Measurements from ENCODE around the gene FERMT3.
"Not testable (repeated sequence)": the region's sequence is repeated elsewhere in the genome, so short reads cannot be mapped to it uniquely, and the experiment has no call there.

Gene FERMT3

GRCh38 chr11:64235437-64236161 lies 29.1 kb downstream of the FERMT3 start:
- no peak for DNase-seq

- DNase-seq: no peak
Measured at GRCh38 chr11:64237484-64237951, 31.0 kb downstream of the FERMT3 start.

DNA sequence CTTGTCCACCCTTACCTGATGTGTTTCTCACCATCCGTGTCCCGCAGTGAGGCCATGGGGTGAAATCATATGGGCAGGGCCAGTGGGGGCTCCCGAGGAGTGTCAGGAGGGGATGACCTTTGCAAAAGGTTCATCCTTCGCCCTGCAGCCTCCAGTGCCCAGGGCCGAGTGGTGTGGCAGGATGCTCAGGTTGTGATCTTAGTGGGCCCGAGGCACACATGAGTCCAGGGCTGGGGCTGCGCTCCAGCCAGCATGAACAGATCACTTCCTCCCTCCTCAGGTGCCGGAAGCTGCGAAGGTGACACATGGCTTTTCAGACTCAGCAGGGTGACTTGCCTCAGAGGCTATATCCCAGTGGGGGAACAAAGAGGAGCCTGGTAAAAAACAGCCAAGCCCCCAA lies 31.6 kb downstream of the FERMT3 start:
- no peak for DNase-seq

GRCh38 chr11:64238999-64239398 lies 32.5 kb downstream of the FERMT3 start:
- no peak for DNase-seq

- no peak for DNase-seq
Measured at GRCh38 chr11:64239662-64240434, 33.3 kb downstream of the FERMT3 start.

GRCh38 chr11:64240435-64241240 lies 34.1 kb downstream of the FERMT3 start, which contains the start of gene FKBP2:
Gene FKBP2, plus strand, starts transcription at chr11:64241095. Its CDS starts 1,293 bp downstream, at chr11:64242388.
- peak; percentile 96 for DNase-seq

- DNase-seq: peak; percentile 98
Measured at GRCh38 chr11:64241241-64241490, 34.6 kb downstream of the FERMT3 start.

DNA sequence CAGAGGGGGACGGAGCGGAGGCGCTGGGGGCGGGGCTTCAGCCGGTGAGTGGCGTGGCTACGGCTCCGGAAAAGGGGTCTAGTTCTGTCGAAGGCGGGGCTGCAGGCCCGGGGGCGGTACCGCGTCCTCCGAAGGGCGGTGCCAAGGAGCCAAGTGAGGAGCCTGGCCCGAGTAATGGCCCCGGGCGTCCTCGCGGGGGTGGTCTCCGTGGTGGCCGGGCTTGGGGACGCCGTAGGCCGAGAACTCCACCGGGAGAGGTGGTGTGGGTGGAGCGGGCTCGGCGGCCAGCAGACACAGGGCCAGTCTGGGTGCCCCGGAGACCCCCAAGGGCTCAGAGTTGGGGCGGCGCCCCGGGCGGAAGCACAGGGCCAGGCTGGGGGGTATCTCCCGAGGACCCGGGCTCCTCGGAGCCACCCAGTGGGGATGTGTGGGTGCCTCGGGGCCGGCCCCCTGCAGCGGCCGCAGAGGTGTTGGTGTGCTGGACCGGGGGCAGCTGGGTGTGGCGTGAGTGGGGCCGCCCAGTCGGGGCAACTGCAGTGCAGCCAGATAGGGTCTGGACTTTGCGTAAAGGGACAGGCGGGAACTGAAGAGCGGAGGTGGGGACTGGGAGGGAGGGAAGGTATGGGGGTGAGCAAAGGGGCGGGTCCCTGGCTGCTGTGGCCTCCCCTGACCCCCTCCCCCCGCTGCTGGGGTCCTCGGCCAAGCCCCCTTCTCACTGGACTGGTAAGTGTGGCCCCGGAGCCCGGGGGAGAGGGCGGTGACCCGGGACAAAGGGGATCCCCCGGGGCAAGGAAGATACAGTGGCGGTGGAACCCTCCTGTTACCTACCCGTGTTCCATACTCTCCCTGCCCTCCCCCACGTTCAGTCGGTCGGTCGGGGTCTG lies 35.2 kb downstream of the FERMT3 start:
- DNase-seq: peak; percentile 39

DNA sequence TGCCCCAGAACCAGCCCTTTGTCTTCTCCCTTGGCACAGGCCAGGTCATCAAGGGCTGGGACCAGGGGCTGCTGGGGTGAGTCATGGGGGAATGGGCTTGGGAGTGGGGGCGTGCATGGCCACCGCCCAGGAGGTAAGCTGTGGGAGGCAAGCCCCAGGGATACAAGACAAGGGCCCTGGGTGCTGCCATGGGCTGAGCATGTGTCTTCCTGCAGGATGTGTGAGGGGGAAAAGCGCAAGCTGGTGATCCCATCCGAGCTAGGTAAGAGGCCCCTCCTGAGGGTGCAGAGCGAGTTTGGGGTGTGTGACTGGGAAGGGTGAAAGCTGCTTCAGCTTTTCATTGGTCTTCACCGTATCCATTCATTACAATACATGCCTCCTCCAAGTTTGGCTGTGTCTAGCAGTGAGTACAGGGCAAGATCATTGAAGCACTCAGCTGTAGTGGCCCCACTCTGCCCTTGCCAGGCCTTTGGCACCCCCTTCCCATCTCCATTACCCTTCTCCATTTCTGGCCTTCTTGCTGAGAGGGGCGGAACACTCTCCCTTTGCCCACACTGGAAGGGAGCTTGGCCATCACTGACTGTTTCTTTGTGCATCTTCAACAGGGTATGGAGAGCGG lies 36.8 kb downstream of the FERMT3 start:
- no peak for DNase-seq

DNA sequence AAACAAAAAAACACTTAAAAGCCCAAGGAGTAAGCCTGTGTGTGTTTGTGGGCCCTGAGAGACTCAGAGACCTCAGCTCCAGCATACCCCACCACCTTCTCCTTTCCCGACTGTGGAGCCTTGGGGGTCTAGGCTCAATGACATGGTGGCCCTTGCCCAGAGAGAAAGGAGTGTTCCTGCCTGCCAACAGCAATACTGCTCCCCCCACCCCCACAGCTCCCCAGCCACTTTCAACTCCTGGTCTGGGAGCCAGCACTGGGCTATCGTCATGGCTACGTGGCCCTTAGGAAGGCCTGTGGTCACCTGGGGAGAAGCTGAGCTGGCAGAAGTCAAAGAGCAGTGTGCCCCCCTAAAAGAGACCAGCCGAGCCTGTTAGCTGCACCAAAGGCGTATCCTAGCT lies 37.6 kb downstream of the FERMT3 start:
- DNase-seq: no peak

GRCh38 chr11:64244966-64245365 lies 38.4 kb downstream of the FERMT3 start:
- DNase-seq: no peak

DNA sequence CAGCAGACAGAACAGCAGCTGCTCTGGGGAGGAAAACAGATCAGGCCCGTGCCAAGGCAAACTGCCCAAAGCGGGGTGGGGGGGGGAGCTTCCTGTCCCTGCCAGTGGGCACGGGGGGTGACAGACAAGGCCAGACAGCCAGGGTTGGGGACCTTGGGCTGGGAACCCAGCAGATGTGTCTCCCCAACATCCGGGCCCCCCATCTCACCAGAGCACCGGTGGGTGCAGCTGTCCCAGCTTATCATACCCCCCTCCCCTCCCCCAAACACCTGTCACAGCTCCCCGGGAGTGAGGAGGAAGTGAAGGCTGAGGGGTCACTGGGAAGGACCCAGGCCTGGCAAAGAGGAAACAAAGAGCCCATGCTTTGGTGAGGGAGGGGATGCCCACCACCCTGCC lies 38.9 kb downstream of the FERMT3 start:
- DNase-seq: no peak

- DNase-seq: peak; percentile 98
Measured at GRCh38 chr11:64245797-64246620, 39.5 kb downstream of the FERMT3 start.

GRCh38 chr11:64246621-64246870 lies 40.0 kb downstream of the FERMT3 start:
- not testable (repeated sequence) for DNase-seq

GRCh38 chr11:64246871-64247728 lies 40.6 kb downstream of the FERMT3 start, which contains the start of gene PPP1R14B:
Gene PPP1R14B, minus strand, starts transcription at chr11:64246943. Its CDS starts 270 bp downstream, at chr11:64246673.
- DNase-seq: peak; percentile 93

DNA sequence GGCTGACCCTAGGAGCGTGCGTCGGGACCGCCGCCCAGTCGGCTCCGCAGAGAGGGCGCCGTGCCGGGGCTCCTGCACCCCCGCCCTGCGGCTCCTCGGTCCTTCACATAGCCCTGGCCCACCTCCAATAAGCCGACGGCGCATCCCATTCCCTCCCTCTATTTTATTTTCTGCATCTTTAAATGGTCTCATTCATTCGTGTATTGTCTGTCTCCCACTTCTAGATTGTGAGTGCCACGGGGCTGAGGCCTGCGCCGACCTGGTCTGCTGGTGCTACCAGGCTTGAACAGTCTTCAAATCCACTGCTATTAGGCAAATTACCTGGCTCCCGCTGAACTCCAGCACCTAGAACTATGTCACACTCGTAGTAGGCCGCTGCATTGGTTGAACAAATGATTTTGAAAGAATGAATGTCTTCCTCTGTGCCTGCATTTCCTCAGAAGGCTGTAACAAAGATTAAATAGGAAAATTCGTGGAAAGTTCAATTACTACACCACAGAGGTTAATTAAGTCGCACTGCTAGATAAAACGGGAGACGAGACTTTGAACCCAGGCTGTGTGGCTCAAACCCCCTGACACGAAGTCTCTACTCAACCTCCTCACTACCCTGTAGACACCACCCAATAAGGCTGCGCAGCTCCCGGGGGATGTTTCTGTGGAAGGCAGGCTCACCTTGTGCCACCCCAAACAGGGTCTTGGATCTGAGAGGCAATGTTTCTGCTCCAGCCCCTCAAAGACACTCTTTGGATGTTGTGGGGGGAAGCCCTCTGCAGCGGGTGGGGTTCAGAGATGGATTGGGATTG lies 41.4 kb downstream of the FERMT3 start:
- DNase-seq: no peak

- no peak for DNase-seq
Measured at GRCh38 chr11:64248578-64248977, 42.1 kb downstream of the FERMT3 start.

DNA sequence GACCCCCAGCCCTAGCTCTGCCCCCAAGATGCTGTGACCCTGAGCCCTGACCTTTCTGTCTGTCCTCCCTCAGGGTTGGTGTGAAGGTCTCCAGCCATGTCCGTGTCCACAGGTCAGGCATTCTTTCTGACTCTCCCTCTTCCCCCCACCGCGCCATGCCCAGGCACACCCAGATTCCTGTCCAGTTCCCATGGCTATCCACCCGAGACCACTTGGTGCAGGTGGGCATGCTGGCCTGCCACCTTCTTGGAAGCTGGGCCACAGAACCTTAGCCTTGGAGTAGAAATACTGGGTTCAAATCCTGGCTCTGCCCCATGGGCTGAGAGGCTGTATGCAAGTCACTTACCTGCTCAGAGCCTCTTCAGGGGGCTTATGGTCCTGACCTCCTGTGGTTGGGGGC lies 42.5 kb downstream of the FERMT3 start:
- no peak for DNase-seq

Measured in fibroblast of skin of back (primary cell).